Stimulated activated CD4-positive, alpha-beta T cell treated with anti-CD3 and anti-CD28 coated beads, TNF-alpha, amount 100 ng/mL, for 24 hours (primary cell): ENCODE data around the gene DYSF.

Experiments used
- DNase-seq, 3 experiments: peaks; one replicate each; pipeline ENCODE4 v3.0.0-alpha.2; 2020; ENCODE audit warnings: low read depth in 3 of 3

The DYSF gene

DNA sequence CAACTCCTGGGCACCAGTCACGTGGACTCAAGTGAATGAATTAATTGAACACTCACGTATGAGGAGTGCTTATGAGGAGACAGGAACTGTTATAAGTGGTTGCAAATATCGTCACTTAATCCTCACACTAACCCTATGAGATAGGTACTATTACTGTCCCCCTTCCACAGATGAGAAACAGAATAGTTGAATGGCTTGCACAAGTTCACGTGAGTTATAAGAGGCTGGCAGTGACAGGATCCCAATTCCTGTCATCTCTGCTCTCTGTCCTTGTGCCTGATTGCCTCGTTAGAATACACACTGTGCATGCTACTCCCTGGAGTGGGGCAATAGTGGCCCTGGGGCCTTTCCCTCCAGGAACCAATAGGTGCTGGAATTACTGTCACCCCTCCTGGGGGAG lies 253.5 kb downstream of the DYSF start:
- no peak for DNase-seq

DNA sequence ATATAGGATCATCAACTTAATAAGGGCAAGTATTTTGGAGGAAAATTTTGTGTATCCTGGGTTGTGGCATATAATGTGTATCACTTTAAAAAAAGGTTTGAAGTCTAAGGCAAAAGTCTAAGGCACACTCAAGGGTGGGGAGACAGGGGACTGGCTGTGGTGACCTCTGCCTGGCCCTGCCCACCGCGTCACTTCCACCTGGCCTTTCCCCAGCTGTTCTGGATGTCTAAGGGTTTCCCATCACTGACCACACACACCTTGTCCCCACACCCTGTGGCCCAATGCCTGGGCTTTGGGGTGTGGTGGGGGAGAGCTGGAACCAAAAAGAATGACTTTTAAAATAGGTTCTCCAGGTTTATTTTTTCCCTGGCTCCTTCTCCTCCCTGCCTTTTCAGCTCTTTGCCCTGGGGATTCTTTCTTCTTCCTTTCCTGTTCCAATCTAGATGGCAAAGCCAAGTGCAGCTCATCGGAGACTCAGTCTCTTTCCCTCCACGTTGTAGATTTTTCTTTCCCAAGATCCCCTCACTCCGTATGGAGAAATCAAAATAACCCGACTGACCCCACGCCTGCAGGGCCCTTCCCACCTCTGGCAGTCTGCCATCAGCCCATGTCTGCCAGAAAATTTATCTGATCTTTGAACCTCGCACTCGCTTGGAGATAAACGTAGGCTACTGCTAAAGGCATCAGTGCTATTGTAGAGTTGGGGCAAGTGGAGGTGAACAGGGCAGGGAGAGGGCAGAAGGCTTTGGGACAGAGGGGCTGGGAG lies 257.2 kb downstream of the DYSF start:
- no peak for DNase-seq

DNA sequence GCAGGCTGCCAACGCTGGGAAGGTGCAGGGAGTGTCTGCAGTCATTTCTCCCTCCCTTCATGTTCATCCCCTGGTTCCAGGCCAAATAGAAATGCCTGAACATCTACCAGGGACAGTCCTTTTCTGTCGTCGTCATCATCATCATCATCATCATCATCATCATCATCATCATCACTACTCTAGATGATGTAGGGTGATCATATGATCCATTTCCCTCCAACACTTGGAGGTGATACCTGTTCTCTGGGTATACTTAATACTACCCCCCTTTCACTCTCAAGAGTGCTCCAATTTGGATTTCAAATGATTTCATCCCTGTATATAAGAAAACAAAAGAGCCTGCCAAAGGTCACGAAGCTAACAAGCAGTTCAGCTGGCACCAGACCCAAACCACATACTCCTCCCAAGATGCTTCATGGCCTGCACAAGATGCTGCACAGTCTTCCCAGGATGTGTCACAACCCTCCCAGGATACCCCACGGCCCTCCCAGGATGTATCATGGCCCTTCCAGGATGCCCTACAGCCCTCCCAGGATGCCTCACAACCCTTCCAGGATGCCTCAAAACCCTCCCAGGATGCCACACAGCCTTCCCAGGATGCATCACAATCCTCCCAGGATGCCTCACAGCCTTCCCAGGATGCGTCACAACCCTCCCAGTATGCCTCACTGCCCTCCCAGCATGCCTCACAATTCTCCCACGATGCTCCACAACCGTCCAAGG lies 257.9 kb downstream of the DYSF start:
- DNase-seq, result no peak

DNA sequence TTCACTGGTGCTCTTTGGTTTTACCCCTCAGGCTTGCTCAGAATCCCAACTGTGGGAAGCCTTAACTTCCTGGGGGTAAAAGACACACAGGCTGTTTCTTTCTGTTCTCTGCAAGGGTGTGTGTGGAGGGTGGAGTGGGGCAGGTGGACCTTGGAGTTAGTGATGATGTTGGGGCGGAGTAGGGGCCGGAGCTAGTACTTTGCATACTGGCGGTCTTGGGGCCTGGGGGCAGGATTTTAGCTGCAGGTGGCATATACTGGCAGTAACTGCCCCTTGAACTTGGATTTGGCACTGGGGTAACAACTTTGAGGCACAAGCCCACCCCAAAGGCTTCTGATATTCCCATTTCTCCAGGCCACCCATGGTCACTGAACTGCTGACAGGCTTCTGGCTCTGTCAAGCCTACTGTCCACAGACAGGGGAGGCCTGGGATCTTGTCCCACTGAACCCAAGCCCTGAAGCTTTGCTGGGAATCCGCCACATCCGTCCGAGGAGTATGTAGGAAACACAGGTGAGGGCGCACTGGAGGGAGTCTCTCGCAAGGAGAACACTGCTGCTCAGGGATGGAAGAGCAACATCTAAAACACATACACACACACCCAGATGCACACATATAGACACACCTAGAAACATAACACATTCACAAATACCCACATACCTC lies 258.9 kb downstream of the DYSF start:
- DNase-seq, result no peak

DNA sequence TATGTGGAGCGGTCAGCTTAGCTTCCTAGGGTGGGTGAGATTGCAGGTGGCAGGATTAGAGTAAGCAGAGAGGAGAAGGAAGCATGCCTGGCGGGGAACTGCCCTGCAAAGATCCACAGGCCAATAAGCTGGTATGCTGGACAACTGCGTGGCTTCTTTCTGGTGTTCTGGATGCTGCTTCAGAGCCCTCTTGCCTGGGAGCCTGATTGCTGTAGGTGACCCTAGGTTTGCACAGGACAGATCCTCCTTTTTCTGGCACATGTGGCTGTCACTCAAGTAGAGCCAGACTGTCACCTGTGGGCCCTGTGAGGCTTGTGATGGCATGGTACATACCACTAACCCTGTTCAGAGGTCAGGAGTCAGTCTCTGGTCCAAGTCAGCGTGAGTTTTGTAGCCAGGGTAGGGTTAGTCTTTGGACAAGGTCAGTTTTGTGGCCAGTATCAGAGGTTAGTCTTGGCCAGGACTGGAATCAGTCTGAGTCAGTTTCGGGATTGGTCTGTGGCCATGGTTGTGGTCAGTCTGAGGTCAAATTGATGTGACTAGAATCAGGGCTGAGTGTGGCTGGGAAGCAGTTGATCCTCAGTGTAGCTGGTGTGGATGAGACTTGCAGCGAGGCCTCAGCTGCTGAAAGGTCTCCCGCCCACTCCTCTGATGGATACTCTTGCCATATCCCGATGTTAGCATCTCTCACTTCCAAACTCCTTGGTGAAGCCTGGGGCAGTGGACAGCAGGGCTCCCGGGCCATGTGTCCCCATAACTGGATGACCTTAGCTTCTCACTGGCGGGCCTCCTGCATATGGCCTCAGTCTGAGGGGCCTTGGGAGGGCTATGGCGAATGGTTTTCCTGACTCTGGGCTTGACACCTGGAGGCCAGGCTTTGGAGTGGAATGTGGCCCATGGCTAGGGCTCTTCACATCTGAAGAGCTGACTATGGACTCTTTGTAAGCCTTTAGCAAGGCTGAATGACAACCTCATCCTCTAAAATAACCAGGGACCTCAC lies 260.5 kb downstream of the DYSF start:
- DNase-seq, result no peak

DNA sequence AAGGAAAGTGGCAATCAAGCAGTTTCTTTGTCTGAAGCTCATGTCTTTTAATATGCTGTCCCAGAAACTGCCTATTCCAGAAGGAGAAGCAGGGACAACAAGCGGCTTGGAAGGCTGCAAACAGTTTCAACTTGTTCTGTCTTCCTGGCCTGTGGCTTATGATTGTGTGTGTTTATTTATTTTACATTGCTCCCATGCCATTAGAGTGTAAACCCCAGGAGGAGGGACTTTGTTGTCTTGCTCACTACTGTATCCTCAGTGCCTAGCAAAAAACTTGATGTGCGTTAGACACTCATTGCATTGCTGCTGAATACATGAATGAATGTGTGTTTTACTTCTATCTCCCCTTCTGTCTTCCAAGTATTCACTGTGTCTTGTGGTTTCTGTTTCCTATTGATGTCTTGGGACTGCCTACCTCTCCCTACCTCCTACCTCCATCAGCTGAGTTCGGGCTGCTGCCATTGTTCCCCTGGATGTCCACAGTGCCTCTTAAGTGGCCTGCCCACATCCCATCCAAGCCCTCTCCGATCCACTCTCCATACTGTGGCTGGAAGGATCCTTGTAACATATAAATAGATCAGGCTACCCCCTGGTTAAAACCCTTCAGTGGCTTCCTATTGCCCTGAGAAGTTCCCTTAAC lies 261.4 kb downstream of the DYSF start:
- no peak for DNase-seq

DNA sequence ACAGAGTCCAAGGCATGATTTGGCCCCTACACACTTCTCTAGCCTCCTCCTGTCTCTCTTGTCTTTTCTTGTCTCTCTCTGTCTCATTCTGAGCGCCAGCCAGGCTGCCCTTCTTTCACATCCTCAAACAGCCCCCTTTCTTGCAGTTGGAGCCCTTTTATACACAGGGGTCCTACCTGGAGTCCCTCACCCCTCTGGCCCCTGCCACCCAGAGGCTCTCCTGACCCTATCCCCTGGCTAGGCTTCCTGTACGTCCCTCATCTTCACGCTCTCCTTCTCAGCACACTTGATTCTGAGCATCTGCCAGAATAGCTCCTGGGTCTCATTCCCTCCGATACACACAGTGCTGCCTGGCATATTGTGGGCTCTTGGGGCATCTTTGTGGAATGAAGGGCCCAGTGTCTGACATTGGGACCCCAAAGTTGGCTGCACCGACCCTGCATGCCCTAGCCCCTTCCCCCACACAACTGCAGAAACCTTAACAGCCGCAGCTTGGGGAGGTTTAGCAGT lies 261.9 kb downstream of the DYSF start:
- DNase-seq, result no peak

DNA sequence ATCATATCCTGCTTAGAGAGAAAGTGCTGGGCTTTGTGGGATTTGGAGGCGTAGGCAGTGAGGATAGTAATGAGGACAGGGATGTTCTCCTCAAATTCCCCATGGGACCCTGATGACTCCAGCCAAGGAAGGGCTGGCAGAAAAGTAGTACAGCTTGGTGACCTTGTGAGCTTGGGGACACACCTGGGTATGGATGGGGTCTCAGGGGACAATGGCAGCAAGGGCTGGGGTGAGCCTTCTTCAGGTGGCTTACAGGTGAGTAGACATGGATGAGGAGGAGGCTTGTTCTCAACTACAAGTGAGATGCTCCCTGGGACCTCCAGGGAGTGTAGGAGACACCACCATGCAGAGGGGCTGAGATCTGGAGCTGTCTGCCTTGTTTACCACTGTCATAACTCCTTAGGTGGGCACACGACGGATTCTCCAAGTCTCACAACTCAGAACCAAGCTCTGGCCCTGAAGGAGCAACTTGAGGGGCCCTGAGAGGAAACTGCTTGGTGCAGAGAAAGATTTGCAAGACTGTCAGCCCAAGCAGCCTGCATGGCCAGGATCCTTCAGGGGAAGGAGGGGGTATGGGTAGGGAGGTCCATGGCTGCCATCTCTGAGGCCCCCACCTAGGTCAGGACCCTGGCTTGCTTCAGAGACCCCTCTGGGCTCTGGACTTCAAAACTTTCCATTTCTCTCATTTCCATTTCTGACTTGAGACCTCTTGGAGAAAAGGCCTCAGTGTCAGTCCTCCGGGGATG lies 262.8 kb downstream of the DYSF start:
- no peak for DNase-seq

DNA sequence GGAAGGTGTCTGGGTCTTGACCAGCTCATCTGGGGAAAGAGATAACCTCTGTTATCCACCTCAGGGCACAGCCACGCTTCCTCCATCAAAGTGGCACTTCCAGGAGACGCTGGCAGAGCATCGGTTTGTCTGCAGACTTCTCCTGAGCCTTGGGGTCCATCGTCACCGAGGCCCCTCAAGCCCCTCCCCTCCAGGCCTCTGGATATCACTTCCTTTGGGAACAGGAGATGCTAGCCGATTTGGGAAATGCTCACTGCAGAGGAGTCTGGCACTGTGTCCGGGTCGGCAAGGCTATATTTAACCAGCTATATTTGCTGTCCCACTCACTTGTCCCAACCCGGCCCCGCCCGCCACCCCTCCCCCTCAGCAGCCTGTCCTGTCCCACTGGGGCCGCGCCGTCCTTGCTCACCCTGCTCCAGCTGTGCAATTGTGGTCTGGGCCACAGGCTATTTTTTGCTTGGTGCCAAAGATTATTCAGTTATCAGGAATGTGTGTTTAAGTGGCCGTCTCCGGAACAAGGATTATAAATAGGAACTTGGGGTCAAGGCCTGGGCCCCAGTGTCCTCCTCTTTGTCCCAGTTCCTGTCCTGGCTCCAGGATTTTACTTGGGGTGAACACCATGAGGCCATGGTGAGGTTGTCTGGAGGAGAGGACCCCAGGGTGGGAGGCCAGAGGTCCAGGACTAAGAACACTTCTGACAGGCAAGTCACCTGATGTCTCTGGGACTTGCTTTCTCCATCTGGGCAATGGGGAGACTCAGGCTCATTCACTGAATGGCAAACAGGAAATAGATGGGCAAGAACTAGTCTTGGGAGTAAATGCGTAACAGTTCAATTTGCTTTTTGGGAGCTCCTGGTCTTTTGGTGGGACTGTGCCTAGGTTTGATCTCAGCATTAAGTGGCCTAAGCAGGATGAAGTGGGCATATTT lies 263.6 kb downstream of the DYSF start:
- no peak for DNase-seq

DNA sequence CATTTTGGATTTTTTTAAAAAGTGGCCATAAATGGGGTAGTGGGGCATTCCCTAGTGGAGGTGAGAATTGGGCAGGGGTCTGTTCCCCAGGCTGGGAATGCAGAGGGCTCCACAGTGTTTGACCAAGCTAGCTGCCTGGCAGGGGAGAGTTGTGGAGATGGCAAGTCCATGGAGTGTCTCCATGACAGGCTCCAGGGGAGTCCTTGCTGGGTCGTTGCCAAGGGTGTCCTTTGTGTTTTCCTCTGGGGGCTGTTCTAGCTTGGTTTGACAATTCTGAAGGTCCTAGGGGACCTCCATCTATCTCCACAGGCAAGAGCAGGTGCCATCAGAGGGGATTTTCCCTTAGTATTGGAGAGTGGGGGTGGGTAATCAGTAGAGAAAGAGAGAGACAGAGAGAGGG lies 265.3 kb downstream of the DYSF start:
- DNase-seq, result no peak

DNA sequence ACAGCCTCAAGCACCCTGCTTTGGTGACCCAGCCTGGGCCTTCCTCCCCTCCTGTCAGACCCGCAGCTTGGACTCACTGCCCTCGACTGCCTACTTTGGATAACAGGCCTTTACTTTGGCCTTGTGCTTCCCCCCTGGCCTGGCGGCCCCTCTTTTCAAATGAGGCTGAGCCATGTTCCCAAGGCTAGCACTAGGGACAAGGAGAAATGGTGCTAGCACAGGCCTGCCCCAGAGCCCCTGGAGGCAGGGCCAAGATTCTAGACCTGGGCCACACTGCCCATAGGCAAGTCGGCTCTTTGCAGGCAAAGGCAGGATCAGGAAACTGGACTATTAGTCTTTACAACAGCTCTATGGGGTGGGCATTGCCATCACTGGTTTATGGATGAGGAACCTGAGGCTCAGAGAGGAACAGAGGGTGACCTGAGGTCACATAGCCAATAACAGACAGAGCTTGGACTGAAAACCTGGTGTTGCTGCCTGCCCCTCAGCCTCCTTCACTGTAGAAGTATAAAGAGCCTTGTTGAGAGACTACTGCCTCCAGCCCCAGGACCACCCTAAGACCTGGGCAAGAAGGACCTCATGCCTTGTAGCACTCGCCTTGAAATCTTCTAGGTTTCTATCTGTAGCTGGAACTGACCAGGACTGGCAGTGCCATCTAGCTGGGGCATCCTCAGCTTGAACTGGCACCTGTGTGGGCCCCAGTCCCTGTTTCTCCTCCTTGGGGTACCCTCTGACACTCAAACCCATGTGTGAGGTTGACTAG lies 266.3 kb downstream of the DYSF start:
- DNase-seq, result no peak

DNA sequence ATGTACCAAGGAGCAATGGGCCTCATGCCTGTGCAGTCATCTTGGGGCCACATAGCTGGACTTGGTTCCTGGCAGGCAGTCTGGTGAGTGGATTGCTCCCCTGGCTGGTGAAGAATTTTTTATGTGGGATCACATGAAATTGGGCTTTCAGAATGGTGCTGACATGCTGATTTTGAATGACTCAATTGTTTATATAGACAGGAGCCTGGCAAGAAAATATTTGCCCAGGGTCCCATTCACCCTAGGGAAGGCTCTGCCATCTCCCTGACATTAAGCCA lies 266.9 kb downstream of the DYSF start:
- no peak for DNase-seq

DNA sequence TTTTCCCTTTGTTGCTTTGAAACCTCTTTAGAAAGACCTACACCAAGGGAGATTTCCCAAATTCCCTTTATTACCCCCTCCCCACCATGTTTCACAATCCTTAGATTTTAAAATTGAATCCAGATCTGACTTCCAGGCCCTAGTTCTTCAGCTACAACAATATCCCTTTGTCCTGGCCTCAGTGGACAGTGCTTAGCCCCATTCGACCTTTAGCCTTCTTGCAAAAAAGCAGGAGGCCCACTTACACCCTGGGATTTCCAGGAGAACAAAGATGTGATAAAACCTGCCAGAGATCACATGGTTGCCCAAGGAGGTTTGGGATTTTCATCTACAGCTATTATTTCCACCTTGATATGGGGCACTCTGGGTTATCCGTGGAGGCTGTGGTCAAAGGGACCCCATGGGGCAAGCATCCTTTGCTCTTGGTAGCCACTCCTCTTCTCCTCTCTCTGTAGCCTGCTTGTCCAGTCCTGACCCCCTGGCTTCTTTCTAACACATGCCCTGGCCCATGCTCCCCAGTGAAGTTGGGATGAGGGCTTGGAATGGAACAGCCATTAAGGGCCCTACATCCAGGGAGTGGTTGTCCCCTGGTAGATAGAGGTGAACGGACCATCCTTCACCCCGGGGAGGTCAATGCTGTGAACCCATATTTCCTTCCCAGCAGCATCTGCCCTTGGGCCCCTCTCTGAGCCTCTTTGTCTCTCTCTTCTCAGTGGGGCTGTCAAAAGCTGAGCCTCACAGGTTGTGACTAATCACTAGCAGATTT lies 267.4 kb downstream of the DYSF start:
- DNase-seq, result no peak

DNA sequence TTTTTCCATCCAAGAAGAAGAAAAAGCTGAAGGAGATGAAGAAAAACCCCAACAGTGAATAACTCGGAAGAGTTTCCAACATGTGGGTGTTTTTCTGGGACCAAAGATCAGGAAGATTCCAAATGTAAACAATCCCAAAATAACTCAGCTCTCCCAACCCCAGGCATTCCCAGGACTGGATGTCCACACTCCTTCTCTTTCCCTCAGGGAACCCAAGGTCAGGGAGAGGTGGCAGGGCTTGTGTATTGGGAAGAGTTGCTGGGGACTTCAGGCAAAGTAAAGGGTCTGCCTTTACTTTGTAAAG lies 268.0 kb downstream of the DYSF start:
- no peak for DNase-seq

DNA sequence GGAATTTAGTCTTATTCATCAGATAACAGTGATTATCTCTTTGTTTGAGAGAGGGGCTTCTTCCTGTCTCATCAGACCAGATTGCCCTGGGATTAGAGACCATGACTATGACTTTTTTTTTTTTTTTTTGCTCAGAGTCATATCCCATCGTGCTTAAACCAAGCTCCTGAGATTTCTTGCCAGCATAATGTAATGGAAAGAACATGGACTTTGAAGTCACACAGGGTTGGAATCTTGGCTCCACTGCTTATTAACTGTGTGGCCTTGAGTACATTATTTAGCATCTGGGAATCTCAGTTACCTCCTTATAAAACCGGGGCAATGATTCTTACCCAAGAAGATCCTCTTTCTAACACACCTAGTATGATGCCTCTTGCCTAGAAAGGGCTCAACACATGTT lies 268.3 kb downstream of the DYSF start:
- no peak for DNase-seq

DNA sequence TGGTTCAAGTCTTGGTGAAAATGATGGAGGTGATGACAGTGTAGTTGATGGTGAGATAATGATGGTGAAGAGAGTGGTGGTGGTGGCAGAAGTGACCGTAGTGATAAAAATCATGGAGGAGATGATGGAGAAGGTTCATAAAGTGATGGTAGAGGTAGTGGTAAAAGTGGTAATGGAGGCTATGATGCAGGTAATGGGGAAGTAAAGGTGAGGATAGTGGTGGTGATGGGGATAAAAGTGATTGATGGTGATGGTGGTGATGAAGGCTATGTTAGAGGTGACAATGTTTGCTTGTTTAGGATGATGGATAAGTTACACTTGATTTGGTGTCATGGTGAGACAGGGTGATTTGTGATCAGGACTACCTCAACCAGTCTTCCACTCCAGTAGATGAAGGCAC lies 268.9 kb downstream of the DYSF start:
- DNase-seq, result no peak

DNA sequence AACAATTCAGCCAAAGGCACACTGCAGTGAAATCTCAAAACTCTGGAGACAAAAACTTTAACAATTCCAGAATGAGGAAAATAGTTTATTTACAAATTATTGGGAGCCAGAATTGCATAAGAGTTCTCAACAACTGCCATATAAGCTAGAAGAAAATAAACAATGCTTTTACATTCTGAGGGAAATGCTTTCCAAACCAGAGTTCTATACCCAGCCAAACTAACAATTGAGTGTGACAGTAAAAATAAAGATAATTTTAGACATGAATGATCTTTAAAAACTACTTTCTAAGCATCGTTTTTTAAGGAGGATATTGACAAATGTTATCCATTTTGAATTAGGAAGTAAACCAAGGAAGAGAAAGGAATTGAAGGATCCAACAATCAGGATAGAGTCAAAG lies 271.4 kb downstream of the DYSF start:
- DNase-seq, result no peak

DNA sequence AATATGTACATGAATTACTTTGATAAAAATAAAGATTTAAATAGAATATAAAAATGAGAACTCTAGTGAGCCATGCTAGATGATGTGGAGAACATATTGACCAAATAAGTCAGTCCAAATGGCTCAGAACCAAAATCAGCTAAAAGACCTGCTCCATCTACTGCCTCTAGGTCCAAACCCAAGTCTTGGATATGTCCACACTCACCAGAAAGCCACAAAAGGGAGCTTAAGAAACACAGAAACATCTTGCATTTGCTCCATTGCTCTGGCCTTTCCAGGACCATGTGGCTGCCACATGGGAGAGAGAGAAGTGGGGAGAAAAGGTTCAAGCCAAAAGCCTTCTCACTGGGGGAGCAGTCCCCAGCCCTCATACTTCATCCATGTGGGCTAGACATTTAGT lies 272.5 kb downstream of the DYSF start:
- DNase-seq, result no peak
